Globus pallidus (tissue), 1 donor: Measurements from ENCODE around the gene NKIRAS2.

Experiments
- DNase-seq: peaks from one replicate; pipeline ENCODE4 v3.0.0-alpha.2; 2015; ENCODE audit warnings: low spot score

The NKIRAS2 gene

GRCh38 chr17:42019509-42020404 lies at the start of gene NKIRAS2:
TSS of gene NKIRAS2 (plus strand) at chr17:42020090. CDS start at chr17:42021578, 1,488 bp downstream.
- DNase-seq: peak; percentile 87

- DNase-seq: no peak
Observed at GRCh38 chr17:41970901-41971331, 49.0 kb upstream of the NKIRAS2 start.

- DNase-seq: no peak
Observed at GRCh38 chr17:41971721-41972523, 48.0 kb upstream of the NKIRAS2 start.

GRCh38 chr17:41972571-41973407 lies 47.1 kb upstream of the NKIRAS2 start:
- DNase-seq: no peak

- DNase-seq: no peak
Observed at GRCh38 chr17:41973408-41973811, 46.5 kb upstream of the NKIRAS2 start.

- DNase-seq: no peak
Observed at GRCh38 chr17:41974031-41974430, 45.9 kb upstream of the NKIRAS2 start.

- no peak for DNase-seq
Observed at GRCh38 chr17:41974658-41975057, 45.2 kb upstream of the NKIRAS2 start.

- DNase-seq: peak; percentile 94
Observed at GRCh38 chr17:41975099-41976083, 44.5 kb upstream of the NKIRAS2 start.

GRCh38 chr17:41976142-41976768 lies 43.6 kb upstream of the NKIRAS2 start:
- DNase-seq: no peak

- DNase-seq: no peak
Observed at GRCh38 chr17:41977991-41978390, 41.9 kb upstream of the NKIRAS2 start.

- DNase-seq: no peak
Observed at GRCh38 chr17:41982026-41982760, 37.7 kb upstream of the NKIRAS2 start.

- no peak for DNase-seq
Observed at GRCh38 chr17:41984454-41984853, 35.4 kb upstream of the NKIRAS2 start.

GRCh38 chr17:41985919-41986318 lies 34.0 kb upstream of the NKIRAS2 start:
- no peak for DNase-seq

- DNase-seq: no peak
Observed at GRCh38 chr17:41986634-41987033, 33.3 kb upstream of the NKIRAS2 start.

- no peak for DNase-seq
Observed at GRCh38 chr17:41987642-41988041, 32.2 kb upstream of the NKIRAS2 start.

GRCh38 chr17:41988418-41988817 lies 31.5 kb upstream of the NKIRAS2 start:
- DNase-seq: no peak

GRCh38 chr17:41989702-41990419 lies 30.0 kb upstream of the NKIRAS2 start:
- DNase-seq: no peak

GRCh38 chr17:41992576-41992975 lies 27.3 kb upstream of the NKIRAS2 start:
- peak; percentile 97 for DNase-seq

GRCh38 chr17:41996855-41997164 lies 23.1 kb upstream of the NKIRAS2 start:
- no peak for DNase-seq
